Upper lobe of left lung (tissue), 6 donors: ENCODE measurements around the gene CARD11. TPM values are rescaled to one million over a fixed set of nuclear protein-coding genes. Genes with fewer than 3 reads are reported as not detected.
"Not testable (repeated sequence)": the region's sequence is repeated elsewhere in the genome, so short reads cannot be mapped to it uniquely, and the experiment has no call there.

ENCODE experiments used
- ATAC-seq, 2 donors: fragments of 200-7000 bp; cut with Tn5 transposase; one replicate each; pipeline ENCODE4 v1.9.1; 2022; ENCODE audit warnings: mild to moderate bottlenecking in 2 of 2, moderate library complexity in 2 of 2; ENCODE audit not compliant: low FRiP score in 2 of 2
- DNase-seq, 2 donors: peaks; one replicate each; pipeline ENCODE4 v3.0.0-alpha.2; 2019 to 2020
- H3K27ac ChIP-seq, 4 donors: fragments of 200-600 bp; sonication (generic); one replicate each; pipeline ENCODE4 v1.5.1; 2016 to 2019
- H3K27me3 ChIP-seq, 4 donors: fragments of 200-600 bp; sonication (generic); one replicate each; pipeline ENCODE4 v1.5.1; 2017 to 2019
- H3K36me3 ChIP-seq, 4 donors: fragments of 200-600 bp; sonication (generic); one replicate each; pipeline ENCODE4 v1.5.1; 2016 to 2019
- H3K4me1 ChIP-seq, 4 donors: fragments of 200-600 bp; sonication (generic); one replicate each; pipeline ENCODE4 v1.5.1; 2018 to 2019
- H3K4me3 ChIP-seq, 4 donors: fragments of 200-600 bp; sonication (generic); one replicate each; pipeline ENCODE4 v1.5.1; 2017 to 2019; ENCODE audit warnings: mild to moderate bottlenecking in 2 of 4, moderate library complexity in 1 of 4
- H3K9me3 ChIP-seq, 4 donors: fragments of 200-600 bp; sonication (generic); one replicate each; pipeline ENCODE4 v1.5.1; 2018 to 2019
- CTCF ChIP-seq, 6 experiments: fragments of 450-650 bp in 4 of 6; fragments of 200-600 bp in 2 of 6; sonication (generic) in 2 of 6; IDR thresholded peaks; one replicate each; pipeline ENCODE4 v1.5.1; 2016 to 2019; ENCODE audit warnings: antibody characterized with exemption in 6 of 6
- EP300 ChIP-seq, 4 donors: sonication (generic); formaldehyde crosslinking; IDR thresholded peaks; one replicate each; pipeline ENCODE4 v1.5.1; 2017; ENCODE audit warnings: antibody characterized with exemption in 4 of 4, control low read depth in 2 of 4
- POLR2A ChIP-seq, 4 donors: fragments of 450-650 bp; IDR thresholded peaks; one replicate each; pipeline ENCODE4 v1.5.1; 2016 to 2017; ENCODE audit warnings: antibody characterized with exemption in 4 of 4, mild to moderate bottlenecking in 2 of 4
- POLR2AphosphoS5 ChIP-seq, 2 donors: sonication (generic); formaldehyde crosslinking; IDR thresholded peaks; one replicate each; pipeline ENCODE4 v1.5.1; 2017; ENCODE audit warnings: antibody characterized with exemption in 2 of 2
- WGBS, 2 donors: methylation state at CpG; one replicate each; pipeline ENCODE4 v1.1.5; 2017 to 2018; 5-methylcytosine and 5-hydroxymethylcytosine counted together
- total RNA-seq, 6 donors: library from RNA; depleted of rRNA in 4 of 6; stranded (reverse); fragments of >200 nt in 4 of 6; gene quantifications; one replicate each; pipeline versions ENCODE4 v1.1.0 to v1.2.1, GENCODE V29; 2016 to 2021
- donor health status: DM: no; HTN: no; CAD: no; lungs with moderate emphysema.
- donor health status: DM: no; HTN: yes; CAD: no; lungs with severe emphysema.

CARD11 gene
- total RNA-seq, 6 donors from 2014 or later = 2.8 to 16.8 (median 6.8) TPM

GRCh38 chr7:3041986-3042675 is 1.5 kb downstream of the CARD11 start:
- Histone ChIP-seq H3K4me3 (peak overlapping the region in 1 of 4 donors; percentile 38), H3K27me3 (peaks cover 0 to 11% (median 3%) of the 10 kb centered on the region in 4 donors), H3K27ac (no peak overlapping the region), H3K9me3 (no peaks in the 10 kb centered on the region), H3K4me1 (peaks cover 0 to 7% (median 2%) of the 10 kb centered on the region in 4 donors), H3K36me3 (no peaks in the 10 kb centered on the region)
- ATAC-seq (no peak), DNase-seq (no peak)
- WGBS, 2 donors = 84 to 86% methylated on average over 26 to 27 of the region's 27 CpGs
- TF ChIP-seq CTCF (IDR thresholded peaks at IDR 0.05) = no peak
- no peak for TF ChIP-seq POLR2A (IDR thresholded peaks at IDR 0.05)
- no peak for TF ChIP-seq EP300 (IDR thresholded peaks at IDR 0.05)
- no peak for TF ChIP-seq POLR2AphosphoS5 (IDR thresholded peaks at IDR 0.05)

GRCh38 chr7:3039787-3040186 is 3.9 kb downstream of the CARD11 start:
- DNase-seq (no peak), ATAC-seq (no peak)
- no peak overlapping the region for H3K4me3 ChIP-seq
- H3K9me3 ChIP-seq = no peaks in the 10 kb centered on the region
- no peak overlapping the region for H3K27ac ChIP-seq
- H3K36me3 ChIP-seq = no peaks in the 10 kb centered on the region
- 92 to 93% methylated on average over 9 of the region's 9 CpGs for WGBS, 2 donors
- no peak for TF ChIP-seq POLR2A (IDR thresholded peaks at IDR 0.05)
- no peak for TF ChIP-seq POLR2AphosphoS5 (IDR thresholded peaks at IDR 0.05)
- TF ChIP-seq CTCF (IDR thresholded peaks at IDR 0.05) = no peak
- TF ChIP-seq EP300 (IDR thresholded peaks at IDR 0.05) = no peak
- peaks cover 0 to 11% (median 3%) of the 10 kb centered on the region in 4 donors for H3K27me3 ChIP-seq
- peaks cover 0 to 7% (median 2%) of the 10 kb centered on the region in 4 donors for H3K4me1 ChIP-seq

DNA sequence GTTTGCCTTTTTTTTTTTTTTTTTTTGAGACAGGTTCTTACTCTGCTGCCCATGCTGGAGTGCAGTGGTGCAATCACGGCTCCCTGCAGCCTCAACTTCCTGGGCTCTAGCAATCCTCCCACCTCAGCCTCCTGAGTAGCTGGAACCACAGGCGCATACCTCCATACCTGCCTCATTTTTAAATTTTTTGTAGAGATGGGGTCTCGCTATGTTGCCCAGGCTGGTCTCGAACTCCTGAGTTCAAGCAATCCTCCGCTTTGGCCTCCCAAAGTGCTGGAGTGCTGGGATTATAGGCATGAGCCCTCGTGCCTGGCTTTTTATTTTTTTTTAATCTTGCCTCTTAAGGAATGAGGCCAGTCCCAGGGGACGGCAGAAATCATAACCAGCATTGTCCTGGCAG is 5.7 kb downstream of the CARD11 start:
- not testable (repeated sequence) for H3K36me3 ChIP-seq, H3K4me3 ChIP-seq, H3K9me3 ChIP-seq, H3K4me1 ChIP-seq, H3K27me3 ChIP-seq, DNase-seq, H3K27ac ChIP-seq, ATAC-seq
- 66 to 81% methylated on average over 7 of the region's 7 CpGs for WGBS, 2 donors

- no peak for ATAC-seq
- Histone ChIP-seq H3K9me3 (no peaks in the 10 kb centered on the region), H3K36me3 (no peaks in the 10 kb centered on the region), H3K4me1 (no peaks in the 10 kb centered on the region), H3K27me3 (no peaks in the 10 kb centered on the region), H3K4me3 (no peak overlapping the region), H3K27ac (no peak overlapping the region)
- WGBS, 2 donors = 78 to 83% methylated on average over 3 to 4 of the region's 4 CpGs
- TF ChIP-seq POLR2A (IDR thresholded peaks at IDR 0.05) = no peak
- no peak for TF ChIP-seq POLR2AphosphoS5 (IDR thresholded peaks at IDR 0.05)
- TF ChIP-seq EP300 (IDR thresholded peaks at IDR 0.05) = no peak
- no peak for TF ChIP-seq CTCF (IDR thresholded peaks at IDR 0.05)
- no peak for DNase-seq
These were observed 6.4 kb downstream of the CARD11 start for GRCh38 chr7:3037259-3037658.

DNA sequence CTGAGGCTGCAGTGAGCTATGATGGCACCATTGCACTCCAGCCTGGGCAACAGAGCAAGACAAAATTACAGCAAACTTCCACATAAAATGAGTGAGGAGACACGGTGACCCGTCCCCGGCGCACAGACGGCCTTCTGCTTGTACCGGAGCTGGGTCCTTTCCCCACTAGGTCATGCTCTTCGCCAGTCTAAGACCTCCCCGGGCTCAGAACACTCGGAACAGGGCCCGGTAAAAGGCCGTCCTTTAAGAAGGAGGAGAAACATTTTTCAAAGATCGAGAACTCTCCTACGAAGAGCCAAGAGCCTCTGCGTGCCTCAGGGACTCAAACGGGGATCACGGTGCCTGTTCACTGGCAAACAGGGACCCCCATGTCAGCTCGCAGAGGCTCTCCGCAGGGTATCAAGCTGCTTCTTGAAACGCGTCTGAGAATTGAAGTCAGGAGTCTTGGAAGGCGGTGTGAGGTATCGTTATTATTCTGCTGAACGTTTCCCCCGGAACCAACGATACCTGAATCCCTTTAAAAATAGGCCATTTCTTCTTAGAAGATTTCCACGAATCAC is 9.0 kb downstream of the CARD11 start:
- ATAC-seq = no peak
- Histone ChIP-seq H3K9me3 (no peaks in the 10 kb centered on the region), H3K36me3 (no peaks in the 10 kb centered on the region), H3K27me3 (no peaks in the 10 kb centered on the region), H3K4me3 (no peak overlapping the region), H3K4me1 (no peaks in the 10 kb centered on the region), H3K27ac (no peak overlapping the region)
- whole genome bisulfite sequencing, 2 donors = 91 to 96% methylated on average over 26 of the region's 26 CpGs
- TF ChIP-seq POLR2A (IDR thresholded peaks at IDR 0.05) (no peak), EP300 (IDR thresholded peaks at IDR 0.05) (no peak), CTCF (IDR thresholded peaks at IDR 0.05) (no peak), POLR2AphosphoS5 (IDR thresholded peaks at IDR 0.05) (no peak)
- DNase-seq = no peak
